SK-N-SH treated with all-trans-retinoic acid at 6 μM for 48 hours (cell line): ENCODE measurements around the gene PIM2.

Source experiments
- ARNTL ChIP-seq: fragments of 450-650 bp; formaldehyde crosslinking; IDR thresholded peaks from 2 replicates; pipeline ENCODE4 v1.5.0; 2020; ENCODE audit warnings: low read depth, mild to moderate bottlenecking, moderate library complexity, borderline replicate concordance
- CREB5 ChIP-seq: fragments of 250-450 bp; sonication (Bioruptor Pico); IDR thresholded peaks from 2 replicates; pipeline ENCODE4 v1.5.1; 2020; ENCODE audit warnings: low read depth, mild to moderate bottlenecking, moderate library complexity
- ISL1 ChIP-seq: fragments of 250-450 bp; sonication (Bioruptor Pico); IDR thresholded peaks from 2 replicates; pipeline ENCODE4 v2.1.2; 2022; ENCODE audit warnings: mild to moderate bottlenecking, moderate library complexity
- OSR1 ChIP-seq: fragments of 250-450 bp; sonication (Bioruptor Pico); IDR thresholded peaks from 2 replicates; pipeline ENCODE4 v1.8.0; 2022; ENCODE audit warnings: moderate library complexity, mild to moderate bottlenecking, inconsistent platforms
- PATZ1 ChIP-seq: fragments of 250-450 bp; sonication (Bioruptor Pico); IDR thresholded peaks from 2 replicates; pipeline ENCODE4 v1.8.0; 2020; ENCODE audit warnings: mild to moderate bottlenecking, moderate library complexity, borderline replicate concordance
- TCF4 ChIP-seq: fragments of 250-450 bp; sonication (Bioruptor Pico); IDR thresholded peaks from 2 replicates; pipeline ENCODE4 v1.8.0; 2021; ENCODE audit warnings: mild to moderate bottlenecking, moderate library complexity, borderline replicate concordance
- TOX ChIP-seq: fragments of 250-450 bp; sonication (Bioruptor Pico); IDR thresholded peaks from 2 replicates; pipeline ENCODE4 v1.8.0; 2021; ENCODE audit warnings: mild to moderate bottlenecking, moderate library complexity, borderline replicate concordance
- ZFP3 ChIP-seq: fragments of 250-450 bp; sonication (Bioruptor Pico); IDR thresholded peaks from 2 replicates; pipeline ENCODE4 v1.5.0; 2020; ENCODE audit warnings: mild to moderate bottlenecking, moderate library complexity

GRCh38 chrX:48908600-48908999 is 10.2 kb downstream of the PIM2 start:
- TF ChIP-seq PATZ1 (no peak), OSR1 (no peak), ZFP3 (CRISPR knock-in tag) (no peak), CREB5 (CRISPR knock-in tag) (no peak), TOX (CRISPR knock-in tag) (no peak), ISL1 (CRISPR knock-in tag) (no peak), ARNTL (CRISPR knock-in tag) (no peak), TCF4 (no peak)
